Measurements from ENCODE around the gene SEMA6D. TPM values are rescaled to one million over a fixed set of nuclear protein-coding genes. Genes with fewer than 3 reads are reported as not detected.

SEMA6D gene
- total RNA-seq, 2 donors from 2014 or later = 12.2 to 14.3 TPM

GRCh38 chr15:47812470-47812999 is 95.2 kb downstream of the SEMA6D start:
- Histone ChIP-seq H3K27ac (no peak overlapping the region), H3K9me3 (no peaks in the 10 kb centered on the region), H3K36me3 (no peaks in the 10 kb centered on the region), H3K4me1 (no peaks in the 10 kb centered on the region), H3K27me3 (no peaks in the 10 kb centered on the region), H3K4me3 (no peak overlapping the region)
- DNase-seq (ENCODE audit: low spot score) = no peak
- no peak for TF ChIP-seq CTCF (IDR thresholded peaks at IDR 0.05)

GRCh38 chr15:47813748-47814384 is 96.6 kb downstream of the SEMA6D start:
- no peak for DNase-seq (ENCODE audit: low spot score)
- Histone ChIP-seq H3K36me3 (no peaks in the 10 kb centered on the region), H3K4me3 (no peak overlapping the region), H3K27me3 (no peaks in the 10 kb centered on the region), H3K9me3 (no peaks in the 10 kb centered on the region), H3K27ac (no peak overlapping the region), H3K4me1 (no peaks in the 10 kb centered on the region)
- TF ChIP-seq CTCF (IDR thresholded peaks at IDR 0.05) = no peak

GRCh38 chr15:47814620-47815019 is 97.3 kb downstream of the SEMA6D start:
- H3K36me3 ChIP-seq = no peaks in the 10 kb centered on the region
- no peak overlapping the region for H3K4me3 ChIP-seq
- no peak overlapping the region for H3K27ac ChIP-seq
- H3K27me3 ChIP-seq = no peaks in the 10 kb centered on the region
- no peak for DNase-seq (ENCODE audit: low spot score)
- TF ChIP-seq CTCF (IDR thresholded peaks at IDR 0.05) = no peak
- H3K4me1 ChIP-seq = no peaks in the 10 kb centered on the region
- no peaks in the 10 kb centered on the region for H3K9me3 ChIP-seq

- TF ChIP-seq CTCF (IDR thresholded peaks at IDR 0.05) = no peak
- Histone ChIP-seq H3K4me3 (no peak overlapping the region), H3K36me3 (no peaks in the 10 kb centered on the region), H3K4me1 (peaks cover 0 to 14% of the 10 kb centered on the region in 2 donors), H3K27me3 (no peaks in the 10 kb centered on the region), H3K27ac (no peak overlapping the region), H3K9me3 (no peaks in the 10 kb centered on the region)
- no peak for DNase-seq (ENCODE audit: low spot score)
Observed at GRCh38 chr15:47817969-47818548, 100.8 kb downstream of the SEMA6D start.

GRCh38 chr15:47819158-47819557 is 101.9 kb downstream of the SEMA6D start:
- Histone ChIP-seq H3K4me3 (no peak overlapping the region), H3K27ac (no peak overlapping the region), H3K9me3 (no peaks in the 10 kb centered on the region), H3K27me3 (no peaks in the 10 kb centered on the region), H3K4me1 (peaks cover 0 to 14% of the 10 kb centered on the region in 2 donors), H3K36me3 (no peaks in the 10 kb centered on the region)
- DNase-seq (ENCODE audit: low spot score) = no peak
- no peak for TF ChIP-seq CTCF (IDR thresholded peaks at IDR 0.05)

All from right atrium auricular region (tissue), 2 donors.